ENCODE measurements around the gene CFAP299.

The CFAP299 gene

DNA sequence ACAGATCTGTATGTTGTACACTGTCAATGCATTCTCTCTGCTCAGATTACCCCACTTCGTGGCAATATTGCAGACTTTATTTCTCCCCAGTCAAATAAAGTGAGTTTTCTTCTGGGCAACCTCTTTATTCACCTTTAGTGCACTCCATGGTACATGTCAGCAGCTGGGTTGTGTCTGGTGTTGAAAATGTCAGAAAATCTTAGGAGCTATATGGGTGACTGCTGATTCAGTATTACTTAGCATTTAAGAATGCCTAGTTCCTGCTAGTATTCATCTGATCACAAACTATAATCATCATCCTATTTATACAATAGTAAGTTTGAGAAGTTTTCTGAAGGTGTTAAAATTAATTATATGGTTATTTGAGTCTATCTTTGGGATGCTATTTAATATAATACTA is 112.5 kb downstream of the CFAP299 start:
- no peak for DNase-seq (ENCODE audit: low read depth)

DNA sequence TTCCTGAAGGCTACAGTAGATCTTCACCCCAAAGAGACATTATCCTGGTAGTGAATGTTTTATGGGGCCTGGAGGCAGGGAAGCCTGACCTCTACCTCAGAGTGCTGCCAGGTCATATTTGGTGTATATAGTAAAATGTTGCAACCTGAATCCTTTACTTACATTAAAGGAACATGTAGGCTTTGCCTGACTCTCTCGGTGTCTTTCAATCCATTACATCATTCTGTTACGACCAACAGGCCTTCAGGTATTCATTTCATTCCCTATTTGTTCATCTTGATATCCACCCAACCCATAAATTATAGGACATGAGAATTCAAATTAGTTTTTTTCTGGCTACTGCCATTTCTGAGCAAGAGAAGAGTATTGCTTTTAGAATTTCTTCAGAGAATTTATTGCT is 116.5 kb downstream of the CFAP299 start:
- DNase-seq (ENCODE audit: low read depth) = no peak

DNA sequence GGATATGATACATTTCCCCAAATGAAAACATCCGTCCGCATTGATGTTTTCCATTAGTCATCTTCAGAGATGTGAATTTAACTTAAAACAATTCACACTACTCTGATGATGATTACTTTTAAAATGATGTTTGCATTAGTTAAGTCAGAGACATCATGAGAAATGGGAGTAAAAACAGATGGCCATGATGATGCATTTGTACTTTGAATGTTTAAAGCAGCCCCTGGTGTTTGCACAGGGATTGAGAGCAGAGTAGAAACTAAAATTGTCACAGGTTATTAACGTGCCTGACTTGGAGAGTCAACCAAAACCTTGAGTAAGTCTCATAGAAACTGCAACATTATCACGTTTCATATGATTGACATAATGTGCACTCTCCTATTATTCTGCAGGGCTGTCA is 117.2 kb downstream of the CFAP299 start:
- DNase-seq (ENCODE audit: low read depth) = no peak

DNA sequence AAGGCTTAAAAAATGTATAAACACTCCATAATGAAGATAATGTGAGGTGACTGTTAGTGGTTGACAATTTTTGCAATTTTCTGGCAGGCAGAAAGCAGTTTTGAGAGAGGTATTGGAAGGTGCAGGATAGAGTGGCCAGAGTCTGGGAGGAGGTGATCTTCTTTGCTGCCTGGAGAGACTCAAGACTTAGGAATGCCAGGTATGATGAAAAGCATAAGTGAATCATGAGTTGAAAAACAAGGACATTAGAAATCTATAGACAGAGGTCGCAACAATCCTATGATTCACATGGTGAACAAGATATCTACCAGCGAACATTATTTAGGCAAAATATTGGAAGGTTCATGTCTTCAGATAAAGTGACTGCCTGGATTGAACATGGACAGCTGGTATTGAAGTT is 118.5 kb downstream of the CFAP299 start:
- no peak for DNase-seq (ENCODE audit: low read depth)

DNA sequence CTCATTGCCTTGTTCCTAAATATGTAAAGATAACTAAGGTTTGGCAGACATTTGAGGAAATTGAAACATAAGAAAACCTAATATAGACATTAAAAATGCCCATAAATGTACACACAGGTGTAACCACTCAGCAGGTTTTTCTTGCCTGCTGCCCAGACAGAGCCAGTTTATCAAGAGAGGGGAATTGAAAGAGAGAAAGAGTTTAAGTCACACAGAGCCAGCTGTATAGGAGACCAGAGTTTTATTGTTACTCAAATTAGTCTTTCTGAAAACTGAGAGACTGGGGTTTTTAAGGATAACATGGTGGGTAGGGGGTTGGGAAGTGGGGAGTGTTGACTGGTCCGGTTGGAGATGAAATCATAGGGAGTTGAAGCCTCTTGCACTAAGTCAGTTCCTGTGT is 119.0 kb downstream of the CFAP299 start:
- DNase-seq (ENCODE audit: low read depth) = no peak

DNA sequence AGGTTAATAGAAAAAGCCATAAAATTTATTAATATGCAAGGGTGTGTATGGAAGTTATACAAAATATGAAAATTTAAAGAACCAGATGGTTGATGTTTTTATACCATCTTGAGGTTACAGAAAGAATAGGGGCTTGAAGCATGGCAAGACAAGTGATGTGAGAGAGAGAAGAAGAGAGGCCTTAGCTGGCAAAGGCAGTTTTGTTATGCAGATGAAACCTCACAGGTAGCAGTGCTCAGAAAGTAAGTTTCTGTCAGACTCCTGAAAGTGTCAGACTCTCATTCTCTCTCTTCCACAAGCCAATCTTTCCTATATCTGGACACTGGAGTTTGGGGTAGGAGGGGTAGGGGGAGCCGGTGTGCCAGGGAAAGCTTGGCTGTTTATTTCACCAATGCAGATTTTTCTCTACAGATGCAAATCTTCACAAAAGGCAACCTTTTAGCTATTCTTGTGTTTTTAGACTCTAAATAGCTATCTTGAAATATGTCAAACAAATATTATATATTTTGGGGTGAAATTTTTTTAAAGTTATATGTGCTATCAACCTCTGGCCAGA is 124.5 kb downstream of the CFAP299 start:
- no peak for DNase-seq (ENCODE audit: low read depth)

DNA sequence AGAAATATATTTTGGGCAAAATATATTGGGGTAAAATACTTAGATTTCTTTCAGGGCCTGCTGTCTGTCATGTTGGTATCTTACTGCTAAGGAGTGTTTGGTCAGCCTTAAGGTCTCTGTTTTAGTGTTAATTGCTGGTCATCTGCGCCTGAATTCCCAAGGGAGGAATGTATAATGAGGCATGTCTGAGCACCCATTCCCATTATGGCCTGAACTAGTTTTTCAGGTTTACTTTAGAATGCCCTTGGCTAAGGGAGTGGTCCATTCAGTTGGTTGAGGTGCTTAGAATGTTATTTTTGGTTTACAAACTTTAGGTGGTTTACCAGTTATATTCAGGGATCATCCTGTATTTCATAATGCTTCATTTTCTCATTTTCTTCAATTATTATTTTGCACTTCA is 125.9 kb downstream of the CFAP299 start:
- DNase-seq (ENCODE audit: low read depth) = no peak

DNA sequence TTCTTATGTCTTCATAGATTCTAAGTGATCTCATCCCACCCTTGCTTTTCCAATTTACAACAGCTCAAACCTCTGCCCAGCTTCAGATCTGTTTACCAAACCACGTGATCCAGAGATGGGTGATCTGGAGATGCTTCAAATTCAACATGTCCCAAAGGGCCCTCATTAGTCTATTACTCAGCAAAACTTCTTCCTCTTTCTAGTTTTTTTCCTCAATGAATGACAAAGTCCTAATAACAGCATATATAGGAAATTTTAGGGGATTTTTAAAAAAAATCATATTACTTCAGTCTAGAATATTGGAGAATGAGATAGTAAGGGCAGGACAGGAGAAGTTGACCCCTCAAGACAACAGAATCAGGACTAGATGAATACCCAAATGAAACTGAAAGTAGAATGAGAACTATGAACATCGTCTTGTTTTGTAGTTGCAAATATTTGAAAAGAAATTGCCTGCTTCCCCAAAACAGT is 127.1 kb downstream of the CFAP299 start:
- DNase-seq (ENCODE audit: low read depth) = no peak

DNA sequence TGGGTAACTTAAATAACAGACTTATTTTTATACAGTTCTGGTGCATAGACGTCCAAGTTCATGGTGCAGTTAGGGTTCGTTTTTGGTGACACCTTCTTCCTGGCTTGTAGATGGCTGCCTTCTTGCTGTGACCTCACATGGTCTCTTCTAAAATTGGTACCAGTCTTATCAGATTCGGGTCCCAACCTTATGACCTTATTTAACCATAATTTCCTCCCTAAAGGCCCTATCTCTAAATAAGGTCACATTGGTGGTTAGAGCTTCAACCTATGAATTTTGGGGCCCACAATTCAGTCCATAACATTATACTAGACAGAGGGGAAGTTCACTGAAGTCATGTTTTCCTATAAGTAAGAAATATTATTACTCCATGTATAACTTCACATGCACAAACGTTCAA is 128.0 kb downstream of the CFAP299 start:
- DNase-seq (ENCODE audit: low read depth) = no peak

DNA sequence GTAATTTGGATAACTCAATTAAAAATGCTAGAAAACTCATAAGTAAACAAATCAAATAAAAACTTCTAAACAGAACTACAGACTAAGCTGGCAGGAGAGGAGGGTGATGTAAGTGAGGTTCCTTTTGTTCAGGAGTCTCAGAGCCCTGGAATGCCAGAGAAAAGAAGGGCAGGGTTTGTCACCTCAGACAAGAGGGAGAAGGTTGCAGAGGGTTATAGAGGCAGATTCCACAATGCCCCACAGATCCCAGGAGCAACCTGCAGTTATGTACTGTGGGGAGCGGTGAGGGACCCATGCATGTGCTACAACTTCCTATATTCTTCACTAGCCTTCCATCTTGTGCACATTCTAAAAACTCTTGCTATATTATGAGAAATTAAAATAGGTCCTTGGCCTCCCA is 129.7 kb downstream of the CFAP299 start:
- no peak for DNase-seq (ENCODE audit: low read depth)

DNA sequence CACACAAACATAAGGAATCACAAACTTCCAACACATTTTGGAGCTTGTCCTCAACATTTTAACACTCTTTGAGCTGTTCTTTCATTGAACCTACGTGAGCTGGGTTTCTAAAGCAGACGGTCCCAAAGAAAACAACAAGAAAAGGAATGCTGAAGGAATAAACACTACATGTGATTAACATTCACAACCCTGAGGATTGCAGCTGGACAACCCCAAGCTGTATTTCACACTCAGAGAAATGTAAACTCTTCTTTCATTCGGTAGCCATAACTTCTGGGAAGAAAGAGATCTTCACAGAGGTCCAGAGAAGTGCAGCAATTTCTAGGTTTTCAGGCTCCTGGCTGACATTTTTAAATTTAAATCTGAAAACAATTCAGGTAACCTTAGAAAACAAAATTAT is 130.2 kb downstream of the CFAP299 start:
- DNase-seq (ENCODE audit: low read depth) = no peak

DNA sequence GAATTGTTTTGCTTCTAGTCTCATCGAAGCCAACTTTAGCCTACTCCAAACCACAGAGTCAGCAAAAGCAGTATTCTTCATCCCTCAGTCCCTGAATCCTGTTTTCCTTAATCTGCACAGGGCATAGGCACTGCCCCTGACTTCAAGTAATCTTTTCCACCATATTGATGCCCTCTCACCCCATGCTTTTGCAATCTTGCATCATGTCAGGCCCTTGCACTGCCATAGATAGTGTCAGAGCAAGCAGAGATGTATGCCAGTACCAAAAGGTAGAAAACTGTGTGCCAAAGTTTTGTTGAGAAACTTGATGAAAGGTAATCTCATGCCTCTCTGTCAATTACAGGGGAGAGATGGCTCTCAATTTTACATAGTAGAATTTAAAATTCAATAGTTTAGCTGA is 131.1 kb downstream of the CFAP299 start:
- DNase-seq (ENCODE audit: low read depth) = no peak

DNA sequence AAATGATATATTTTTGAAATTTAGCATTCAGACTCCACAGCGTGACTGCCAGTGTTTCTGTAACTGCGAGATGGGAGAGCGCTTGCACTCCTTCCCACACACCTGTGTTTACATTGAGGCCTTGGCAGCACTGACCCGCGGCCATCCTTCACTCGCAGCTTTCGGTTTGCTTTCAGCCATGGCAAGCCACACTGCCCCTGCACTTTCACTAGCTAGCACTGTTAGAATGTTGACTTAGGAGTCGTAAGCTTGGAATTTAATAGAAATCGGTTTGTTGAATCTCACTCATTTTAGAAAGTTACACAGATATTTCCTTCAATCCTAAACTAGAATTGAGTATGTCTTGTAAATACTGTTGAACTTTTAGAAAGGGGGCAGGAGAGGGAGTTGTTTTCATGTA is 136.2 kb downstream of the CFAP299 start:
- no peak for DNase-seq (ENCODE audit: low read depth)

DNA sequence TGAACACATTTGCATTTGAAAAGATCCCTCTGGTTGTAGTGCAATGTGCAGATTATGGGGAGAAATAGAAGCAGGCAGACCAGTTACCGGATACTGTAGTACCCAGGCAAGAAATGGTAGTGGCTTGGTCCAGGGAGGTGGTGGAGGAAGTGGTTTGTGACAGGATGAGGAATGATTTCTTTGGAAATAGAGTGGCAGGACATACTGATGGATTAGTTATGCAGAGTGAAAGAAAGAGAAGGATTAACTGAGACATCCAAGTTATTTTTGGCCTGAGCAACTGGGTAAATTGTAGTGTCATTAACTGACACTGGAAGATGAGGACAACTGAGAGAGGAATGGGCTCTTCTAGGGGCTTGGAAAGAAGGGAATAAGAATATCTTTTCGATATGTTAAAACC is 139.7 kb downstream of the CFAP299 start:
- DNase-seq (ENCODE audit: low read depth) = no peak

DNA sequence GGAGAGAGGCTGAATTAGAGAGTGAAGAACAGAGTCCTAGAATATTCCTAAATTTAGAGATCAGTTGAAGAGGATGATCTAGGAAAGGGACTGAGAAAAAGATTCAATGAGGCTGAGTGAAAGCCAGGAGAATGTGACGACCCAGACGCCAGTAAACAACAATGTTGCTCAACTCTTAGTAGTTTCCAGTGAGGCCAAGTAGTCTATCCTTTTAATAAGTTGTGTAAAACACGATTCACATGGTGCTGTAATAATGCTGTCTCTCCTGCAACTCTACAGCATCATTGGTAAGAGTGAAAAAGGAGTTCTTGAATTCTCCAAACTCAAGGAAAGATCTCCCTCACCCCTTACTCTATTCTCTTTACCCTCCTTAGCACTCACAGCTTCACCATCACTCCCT is 140.3 kb downstream of the CFAP299 start:
- no peak for DNase-seq (ENCODE audit: low read depth)

DNA sequence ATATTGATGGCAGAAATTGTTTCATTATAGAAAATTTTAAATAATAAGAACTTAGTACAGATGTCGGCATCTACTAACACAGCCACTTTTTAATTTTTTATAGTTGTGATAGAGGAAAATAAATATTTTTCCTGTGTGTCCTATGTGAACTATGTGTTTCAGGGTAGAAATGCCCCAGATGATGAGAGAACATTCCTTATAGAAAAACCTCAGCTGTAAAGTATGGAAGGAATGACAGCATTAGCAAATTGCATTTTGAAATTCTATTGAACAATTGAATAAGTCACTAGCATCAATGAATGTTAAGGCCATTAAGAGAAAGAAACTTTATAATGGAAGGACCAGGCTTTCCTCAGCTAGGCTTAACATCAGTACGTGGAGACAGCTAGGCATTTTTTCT is 149.2 kb downstream of the CFAP299 start:
- DNase-seq (ENCODE audit: low read depth) = no peak

DNA sequence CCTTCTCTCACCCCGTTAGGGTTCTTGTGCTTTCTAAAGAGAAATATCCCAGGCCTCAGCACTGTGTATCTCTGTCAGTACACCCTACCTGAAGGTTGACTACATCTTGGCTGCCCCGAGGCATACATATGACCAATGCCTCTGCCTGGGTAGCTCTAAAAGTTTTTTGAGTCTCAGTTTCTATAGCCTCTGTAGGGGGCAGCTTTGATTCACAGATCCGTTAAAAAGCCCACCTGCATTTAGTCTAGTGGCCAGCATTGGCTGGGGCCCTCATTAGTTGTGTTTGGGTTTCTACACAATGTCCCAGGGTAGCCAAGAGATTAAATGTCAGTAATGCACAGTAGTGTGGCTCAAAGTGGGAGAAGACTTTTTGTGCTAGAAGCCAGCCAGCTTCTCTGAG is 151.1 kb downstream of the CFAP299 start:
- no peak for DNase-seq (ENCODE audit: low read depth)

DNA sequence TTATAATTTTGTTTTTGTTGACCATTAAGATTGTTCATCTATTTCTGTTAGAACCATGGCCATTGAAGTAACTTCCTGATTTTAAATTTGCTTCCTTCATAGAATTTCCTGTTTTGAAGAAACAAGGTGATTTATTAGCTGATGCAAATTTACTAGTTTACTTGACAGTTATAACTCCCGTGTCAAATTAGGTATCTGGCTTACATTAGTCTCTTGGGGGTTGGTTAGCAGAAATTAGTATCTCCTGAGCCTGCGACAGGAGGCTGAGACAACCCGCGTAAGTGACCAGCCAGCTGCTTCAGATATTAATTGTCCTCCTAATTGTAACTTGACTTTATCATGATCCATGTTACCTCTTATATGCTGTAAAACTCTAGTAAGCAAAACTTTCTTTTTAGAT is 154.3 kb downstream of the CFAP299 start:
- no peak for DNase-seq (ENCODE audit: low read depth)

DNA sequence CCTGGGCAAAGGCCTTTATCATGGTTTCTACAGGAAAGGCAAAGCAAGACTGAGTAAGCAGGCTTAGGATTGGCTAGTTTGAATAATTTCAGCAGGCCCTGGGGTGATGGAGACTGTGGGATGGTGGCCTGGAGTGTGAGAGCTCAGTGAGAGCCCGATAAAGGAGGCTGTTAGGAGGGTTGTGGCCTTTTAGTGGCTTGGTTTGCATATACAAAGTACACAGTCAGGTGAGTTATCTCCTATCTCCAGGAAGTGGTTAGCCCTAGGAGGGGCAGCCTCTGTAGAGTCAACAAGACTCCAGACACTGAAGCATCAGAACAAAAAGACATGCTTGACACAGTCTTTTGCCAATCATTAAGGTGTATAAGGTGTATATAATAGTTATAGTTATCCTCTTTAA is 157.2 kb downstream of the CFAP299 start:
- DNase-seq (ENCODE audit: low read depth) = no peak

DNA sequence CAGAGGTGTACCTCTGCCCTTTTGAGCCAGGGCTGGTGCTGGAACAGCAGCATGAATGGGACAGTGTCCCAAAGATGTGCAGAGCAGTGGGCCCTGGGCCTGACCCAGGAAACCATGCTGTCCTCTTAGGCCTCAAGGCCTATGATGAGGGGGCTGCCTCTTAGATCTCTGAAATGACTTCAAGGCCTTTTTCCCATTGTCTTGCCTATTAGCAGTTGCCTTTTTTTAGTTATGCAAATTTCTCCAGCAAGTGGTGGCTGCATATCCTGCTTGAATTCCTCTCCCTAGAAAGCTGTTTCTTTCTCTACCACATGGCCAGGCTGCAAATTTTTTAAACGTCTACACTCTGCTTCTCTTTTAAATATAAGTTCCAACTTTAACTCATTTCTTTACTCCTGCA is 160.3 kb downstream of the CFAP299 start:
- DNase-seq (ENCODE audit: low read depth) = no peak

DNA sequence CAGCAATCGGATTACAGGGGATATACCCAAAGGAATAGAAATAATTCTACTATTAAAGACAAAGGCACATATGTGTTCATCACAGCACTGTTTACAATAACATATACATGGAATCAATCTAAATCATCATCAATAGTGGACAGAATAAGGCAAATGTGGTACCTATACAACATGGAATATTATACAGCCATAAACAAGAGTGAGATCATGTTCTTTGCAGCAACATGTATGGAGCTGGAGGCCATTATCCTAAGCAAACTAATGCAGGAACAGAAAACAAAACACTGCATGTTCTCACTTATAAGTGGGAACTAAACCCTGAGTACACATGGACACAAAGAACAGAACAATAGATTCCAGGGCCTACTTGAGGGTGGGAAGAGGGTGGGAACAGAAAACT is 163.2 kb downstream of the CFAP299 start:
- DNase-seq (ENCODE audit: low read depth) = no peak

DNA sequence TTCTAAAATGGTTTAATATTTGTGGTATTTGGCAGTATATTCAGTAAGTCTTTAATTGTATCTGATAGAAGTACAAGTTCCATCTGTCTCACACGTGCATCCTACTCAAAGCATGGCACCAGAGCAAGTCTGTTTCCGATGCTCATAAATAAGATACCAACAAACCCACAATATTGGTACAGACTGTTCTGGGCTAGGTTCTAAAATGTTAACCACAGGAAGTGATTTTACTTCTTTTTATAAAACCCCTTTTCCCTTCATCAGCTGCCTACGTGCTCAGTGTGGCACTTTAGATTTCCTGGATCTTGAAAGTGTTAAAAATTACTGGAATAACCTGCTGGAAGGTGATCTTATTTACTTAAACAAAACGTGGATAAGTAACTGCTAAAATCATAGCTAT is 165.1 kb downstream of the CFAP299 start:
- DNase-seq (ENCODE audit: low read depth) = no peak

DNA sequence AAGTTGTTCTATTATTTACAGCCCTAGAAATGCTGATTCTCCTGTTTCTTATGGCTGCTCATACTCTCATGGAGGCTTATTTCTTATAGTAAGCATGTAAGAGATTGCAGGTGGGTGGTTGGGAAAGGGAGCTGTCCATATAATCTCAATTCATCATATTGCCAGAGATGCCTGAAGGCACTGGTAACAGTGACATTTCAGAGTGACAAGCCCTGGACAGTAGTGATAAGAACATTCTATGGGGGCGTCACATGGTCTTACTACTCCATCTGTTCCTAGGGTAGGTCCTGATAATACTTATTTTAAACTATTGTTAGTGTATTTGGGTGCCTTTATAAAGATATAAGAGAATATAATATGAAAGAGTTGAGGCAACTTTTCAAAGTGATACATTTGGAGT is 171.5 kb downstream of the CFAP299 start:
- no peak for DNase-seq (ENCODE audit: low read depth)

DNA sequence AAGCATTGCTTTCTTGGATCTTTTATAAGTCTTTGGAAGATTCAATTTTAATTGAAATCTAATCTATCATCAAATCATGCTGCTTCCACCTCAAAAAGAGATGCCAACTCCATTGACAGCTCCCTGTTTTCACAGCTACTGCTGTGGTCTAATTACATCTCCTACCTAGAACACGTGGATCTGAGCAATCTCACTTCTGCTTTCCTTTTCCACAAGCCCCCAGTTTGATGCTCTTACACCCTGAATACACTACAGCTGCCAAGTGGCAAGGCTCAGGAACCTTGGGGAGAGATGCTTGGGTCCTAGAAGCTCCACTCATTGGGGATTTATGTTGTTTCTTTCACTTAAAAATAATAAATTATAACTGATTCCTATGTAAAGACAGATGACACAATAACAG is 172.0 kb downstream of the CFAP299 start:
- DNase-seq (ENCODE audit: low read depth) = no peak

DNA sequence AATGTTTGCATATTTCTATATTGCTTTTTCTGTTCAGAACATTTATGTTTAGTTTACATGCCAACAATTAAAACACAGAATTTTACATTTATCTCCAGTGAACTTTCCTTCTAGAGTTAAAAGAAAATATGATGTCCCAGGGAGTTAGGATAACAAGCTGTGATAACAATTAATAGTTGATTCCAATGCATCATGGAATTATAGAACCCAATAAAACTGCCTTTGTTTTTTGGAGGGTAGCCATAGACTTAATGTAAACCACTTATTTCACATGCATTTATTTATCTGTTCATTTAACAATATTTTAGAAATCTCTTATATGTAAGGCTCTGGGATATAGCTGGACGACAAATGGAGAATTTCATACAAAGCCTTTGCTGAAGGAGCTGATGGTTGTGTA is 180.0 kb downstream of the CFAP299 start:
- DNase-seq (ENCODE audit: low read depth) = no peak

All from stimulated activated CD8-positive, alpha-beta memory T cell treated with anti-CD3 and anti-CD28 coated beads, Interleukin-15, amount 100 ng/mL, for 24 hours (primary cell).